Vagina (tissue), 2 donors: ENCODE measurements around the gene WNK2.

Experiments
- POLR2A ChIP-seq, 2 donors: fragments of 450-650 bp; IDR thresholded peaks; one replicate each; pipeline ENCODE4 v1.6.1; 2017; ENCODE audit warnings: antibody characterized with exemption in 2 of 2, mild to moderate bottlenecking in 2 of 2, moderate library complexity in 2 of 2
- POLR2AphosphoS5 ChIP-seq, 2 donors: sonication (generic); formaldehyde crosslinking; IDR thresholded peaks; one replicate each; pipeline ENCODE4 v1.9.0; 2017; ENCODE audit warnings: antibody characterized with exemption in 2 of 2, mild to moderate bottlenecking in 2 of 2, low read depth in 1 of 2; ENCODE audit not compliant: insufficient read depth in 1 of 2
- TF ChIP-seq, protein P1 (sequence below), 3 experiments: fragments of 450-650 bp in 2 of 3; fragments of 200-600 bp in 1 of 3; sonication (generic) in 1 of 3; IDR thresholded peaks; one replicate each; pipeline ENCODE4 v1.5.1; 2017 to 2019; ENCODE audit warnings: antibody characterized with exemption in 3 of 3, mild to moderate bottlenecking in 2 of 3, moderate library complexity in 2 of 3

GRCh38 chr9:93315118-93315517 is 131.2 kb downstream of the WNK2 start:
- no peak for TF ChIP-seq POLR2A (IDR thresholded peaks at IDR 0.05)
- TF ChIP-seq, protein P1, sequence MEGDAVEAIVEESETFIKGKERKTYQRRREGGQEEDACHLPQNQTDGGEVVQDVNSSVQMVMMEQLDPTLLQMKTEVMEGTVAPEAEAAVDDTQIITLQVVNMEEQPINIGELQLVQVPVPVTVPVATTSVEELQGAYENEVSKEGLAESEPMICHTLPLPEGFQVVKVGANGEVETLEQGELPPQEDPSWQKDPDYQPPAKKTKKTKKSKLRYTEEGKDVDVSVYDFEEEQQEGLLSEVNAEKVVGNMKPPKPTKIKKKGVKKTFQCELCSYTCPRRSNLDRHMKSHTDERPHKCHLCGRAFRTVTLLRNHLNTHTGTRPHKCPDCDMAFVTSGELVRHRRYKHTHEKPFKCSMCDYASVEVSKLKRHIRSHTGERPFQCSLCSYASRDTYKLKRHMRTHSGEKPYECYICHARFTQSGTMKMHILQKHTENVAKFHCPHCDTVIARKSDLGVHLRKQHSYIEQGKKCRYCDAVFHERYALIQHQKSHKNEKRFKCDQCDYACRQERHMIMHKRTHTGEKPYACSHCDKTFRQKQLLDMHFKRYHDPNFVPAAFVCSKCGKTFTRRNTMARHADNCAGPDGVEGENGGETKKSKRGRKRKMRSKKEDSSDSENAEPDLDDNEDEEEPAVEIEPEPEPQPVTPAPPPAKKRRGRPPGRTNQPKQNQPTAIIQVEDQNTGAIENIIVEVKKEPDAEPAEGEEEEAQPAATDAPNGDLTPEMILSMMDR (IDR thresholded peaks at IDR 0.05) = no peak
- no peak for TF ChIP-seq POLR2AphosphoS5 (IDR thresholded peaks at IDR 0.05; ENCODE audit: insufficient read depth in 1 of 2, low read depth in 1 of 2)
